Measurements from ENCODE around the gene COPG2. TPM values are rescaled to one million over a fixed set of nuclear protein-coding genes. Genes with fewer than 3 reads are reported as not detected.

Gene COPG2
- total and polyA plus RNA-seq, 2 of the 13 experiments (the other 11 are each of a cell fraction or from before 2014, with no cell fraction given) = 14.1 to 17.7 TPM

- TF ChIP-seq MXD4 (CRISPR knock-in tag; IDR thresholded peaks at IDR 0.05) (peak; percentile 58; the same call in 1 of the 2 replicates), NFAT5 (CRISPR knock-in tag; IDR thresholded peaks at IDR 0.05) (peak; percentile 71; the same call in 1 of the 2 replicates), DNMT3B (CRISPR knock-in tag; conservative IDR thresholded peaks at IDR 0.05) (no peak), PHF21A (CRISPR knock-in tag; IDR thresholded peaks at IDR 0.05) (no peak), ZFP90 (CRISPR knock-in tag; IDR thresholded peaks at IDR 0.05; ENCODE audit: borderline replicate concordance) (peak; percentile 29; the same call in 1 of the 2 replicates), CCAR2 (optimal IDR thresholded peaks at IDR 0.05; ENCODE audit: low read depth, low read length) (no peak), REST (IDR thresholded peaks at IDR 0.05; ENCODE audit: borderline replicate concordance in 1 of 2, low read depth in 1 of 2, low read length in 2 of 2) (no peak), ZIK1 (CRISPR knock-in tag; IDR thresholded peaks at IDR 0.05; ENCODE audit: borderline replicate concordance, low read depth) (0 out of 2 replicates have a peak, but pooled peaks have one; percentile 23), CHD4 (IDR thresholded peaks at IDR 0.05; ENCODE audit: borderline replicate concordance, low read length) (no peak), RAD21 (CRISPR knock-in tag; IDR thresholded peaks at IDR 0.05) (peak; percentile 69; the same call in 1 of the 2 replicates), TARDBP (CRISPR knock-in tag; IDR thresholded peaks at IDR 0.05) (peak; percentile 77; the same call in 1 of the 2 replicates), ZNF773 (CRISPR knock-in tag; IDR thresholded peaks at IDR 0.05; ENCODE audit: borderline replicate concordance) (no peak), BCL6 (CRISPR knock-in tag; IDR thresholded peaks at IDR 0.05) (no peak), MED13 (CRISPR knock-in tag; IDR thresholded peaks at IDR 0.05) (no peak), ZNF513 (CRISPR knock-in tag; conservative IDR thresholded peaks at IDR 0.05) (no peak), ZNF879 (CRISPR knock-in tag; IDR thresholded peaks at IDR 0.05) (peak; percentile 87; the same call in 1 of the 2 replicates), MBD4 (IDR thresholded peaks at IDR 0.05; ENCODE audit: borderline replicate concordance, low read length) (no peak), ESRRA (CRISPR knock-in tag; IDR thresholded peaks at IDR 0.05; ENCODE audit: low read depth) (no peak), ZNF816 (CRISPR knock-in tag; IDR thresholded peaks at IDR 0.05; ENCODE audit: borderline replicate concordance) (no peak)
Measured at GRCh38 chr7:130486114-130486953, 182.2 kb downstream of the COPG2 start (continued).
